B cell (primary cell): ENCODE results near the gene TRIM15. TPM values are rescaled to one million over a fixed set of nuclear protein-coding genes. Genes with fewer than 3 reads are reported as not detected.

ENCODE experiments used
- polyA plus RNA-seq: library from polyadenylated mRNA; depleted of rRNA; stranded (reverse); fragments of >200 nt; gene quantifications from 2 replicates; pipeline ENCODE4 v1.2.3, GENCODE V29; 2012
- small RNA-seq: library from RNA; depleted of rRNA; stranded (forward); fragments of <200 nt; gene quantifications from one replicate; pipeline ENCODE3, GENCODE V24; 2012; ENCODE audit warnings: low replicate concordance, low read depth; ENCODE audit not compliant: insufficient read length
- total RNA-seq, 2 donors: library from RNA; stranded (reverse); fragments of 120-200 nt in 1 of 2; gene quantifications; 1 replicate in 1 of 2; 2 replicates in 1 of 2; pipeline versions ENCODE4 v1.2.3 to v1.2.4, GENCODE V29; 2013 to 2022

The TRIM15 gene
- total and polyA plus RNA-seq, 2 donors (not counting 1 experiment from before 2014, with no cell fraction given), result not detected

Small RNA genes within 50 kb of the gene (small RNA-seq; reads per million reads assigned to genes)
- gene RF00554, result not detected

Other genes with a start within 250 kb of the TRIM15 start
- 1,591 and 1,607 TPM in 2 replicates for gene HLA-A, start 221.0 kb upstream of the TRIM15 start, total RNA-seq
- gene HLA-A, start 221.0 kb upstream of the TRIM15 start, polyA plus RNA-seq, result 1,420 and 2,454 TPM in 2 replicates
- 38.8 and 39.7 TPM in 2 replicates for gene POLR1H, start 102.3 kb upstream of the TRIM15 start, total RNA-seq
- gene POLR1H, start 102.3 kb upstream of the TRIM15 start, polyA plus RNA-seq, result 67.9 and 71.0 TPM in 2 replicates
- 44.8 and 49.5 TPM in 2 replicates for gene PPP1R11, start 96.3 kb upstream of the TRIM15 start, total RNA-seq
- gene PPP1R11, start 96.3 kb upstream of the TRIM15 start, polyA plus RNA-seq, result 47.8 and 48.7 TPM in 2 replicates
- not detected in 2 replicates for gene RNF39, start 87.8 kb upstream of the TRIM15 start, total RNA-seq
- not detected in 2 replicates for gene RNF39, start 87.8 kb upstream of the TRIM15 start, polyA plus RNA-seq
- gene TRIM31, start 50.5 kb upstream of the TRIM15 start, total RNA-seq, result not detected in 2 replicates
- gene TRIM31, start 50.5 kb upstream of the TRIM15 start, polyA plus RNA-seq, result not detected in 2 replicates
- not detected in 2 replicates for gene TRIM40, start 27.4 kb upstream of the TRIM15 start, total RNA-seq
- gene TRIM40, start 27.4 kb upstream of the TRIM15 start, polyA plus RNA-seq, result not detected in 2 replicates
- not detected in 2 replicates for gene TRIM10, start 2.3 kb upstream of the TRIM15 start, total RNA-seq
- not detected in 2 replicates for gene TRIM10, start 2.3 kb upstream of the TRIM15 start, polyA plus RNA-seq
- gene TRIM26, start 49.9 kb downstream of the TRIM15 start, total RNA-seq, result 65.3 and 73.2 TPM in 2 replicates
- gene TRIM26, start 49.9 kb downstream of the TRIM15 start, polyA plus RNA-seq, result 49.5 and 60.3 TPM in 2 replicates
- 28.2 and 31.4 TPM in 2 replicates for gene TRIM39, start 163.4 kb downstream of the TRIM15 start, total RNA-seq
- gene TRIM39, start 163.4 kb downstream of the TRIM15 start, polyA plus RNA-seq, result 18.1 and 43.6 TPM in 2 replicates
- 48.1 and 50.6 TPM in 2 replicates for gene RPP21, start 181.6 kb downstream of the TRIM15 start, total RNA-seq
- 104 and 114 TPM in 2 replicates for gene RPP21, start 181.6 kb downstream of the TRIM15 start, polyA plus RNA-seq